ENCODE results near the gene RHBDD2. TPM values are rescaled to one million over a fixed set of nuclear protein-coding genes. Genes with fewer than 3 reads are reported as not detected.

Gene RHBDD2
- total and polyA plus RNA-seq, 10 of the 15 experiments (the other 5 are each of a cell fraction or from before 2014, with no cell fraction given), result 3.9 to 39.8 (median 16.9) TPM

DNA sequence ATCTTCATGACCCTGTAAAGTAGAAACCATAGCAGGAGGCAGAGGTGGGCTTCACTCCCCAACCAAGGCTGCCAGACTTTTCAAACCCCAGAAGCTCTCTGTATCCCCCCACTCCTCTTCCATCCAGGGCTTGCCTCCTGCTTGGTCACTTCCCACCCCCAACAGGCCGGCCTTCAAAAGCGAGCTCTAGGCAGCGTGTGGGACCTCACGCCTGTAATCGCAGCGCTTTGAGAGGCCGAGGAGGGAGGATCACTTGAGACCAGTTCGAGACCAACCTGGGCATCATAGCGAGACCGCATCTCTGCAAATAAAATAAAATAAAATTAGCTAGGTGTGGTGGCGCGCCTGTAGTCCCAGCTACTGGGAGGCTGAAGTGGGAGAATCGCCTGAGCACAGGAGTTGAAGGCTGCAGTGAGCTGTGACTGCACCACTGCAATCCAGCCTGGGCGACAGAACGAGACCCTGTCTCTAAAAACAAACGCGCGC is 35.4 kb downstream of the RHBDD2 start:
- BruUV-seq (replicated peaks), result TSS peak; percentile 91
- H3K9me3 ChIP-seq (replicated peaks; ENCODE audit: control insufficient read depth, insufficient read depth, low read length), result no peaks in the 10 kb centered on the region
- TF ChIP-seq, protein P1, sequence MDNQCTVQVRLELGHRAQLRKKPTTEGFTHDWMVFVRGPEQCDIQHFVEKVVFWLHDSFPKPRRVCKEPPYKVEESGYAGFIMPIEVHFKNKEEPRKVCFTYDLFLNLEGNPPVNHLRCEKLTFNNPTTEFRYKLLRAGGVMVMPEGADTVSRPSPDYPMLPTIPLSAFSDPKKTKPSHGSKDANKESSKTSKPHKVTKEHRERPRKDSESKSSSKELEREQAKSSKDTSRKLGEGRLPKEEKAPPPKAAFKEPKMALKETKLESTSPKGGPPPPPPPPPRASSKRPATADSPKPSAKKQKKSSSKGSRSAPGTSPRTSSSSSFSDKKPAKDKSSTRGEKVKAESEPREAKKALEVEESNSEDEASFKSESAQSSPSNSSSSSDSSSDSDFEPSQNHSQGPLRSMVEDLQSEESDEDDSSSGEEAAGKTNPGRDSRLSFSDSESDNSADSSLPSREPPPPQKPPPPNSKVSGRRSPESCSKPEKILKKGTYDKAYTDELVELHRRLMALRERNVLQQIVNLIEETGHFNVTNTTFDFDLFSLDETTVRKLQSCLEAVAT (IDR thresholded peaks at IDR 0.05), result peak; percentile 73
- TF ChIP-seq ZNF217 (IDR thresholded peaks at IDR 0.05), result no peak
- TF ChIP-seq EZH2 (IDR thresholded peaks at IDR 0.05; ENCODE audit: borderline replicate concordance, control insufficient read depth, low read depth, low read length), result no peak
- in situ Hi-C loops (cut with MboI), result no loop called here
- 46% methylated on average over 18 of the region's 18 CpGs for WGBS (ENCODE audit: insufficient coverage, insufficient replicate concordance, low lambda C conversion rate, missing lambda C conversion rate)
- H4K20me1 ChIP-seq (ENCODE audit: control insufficient read depth, insufficient read depth), result no peaks in the 10 kb centered on the region
- no peaks in the 10 kb centered on the region for H3K36me3 ChIP-seq (ENCODE audit: control insufficient read depth in 2 of 2, insufficient read depth in 2 of 2, low read length in 1 of 2)
- ChIA-PET POLR2A (interaction anchor here (1.4 to 3.7 kb wide), 5 partner anchors 9 to 47 kb away, joined by 3 to 27 read pairs (median 7); partner anchors contain the start of gene RHBDD2), SMC1A (ENCODE audit: uncharacterized antibody, unreplicated experiment) (interaction anchor here (0.8 to 1.5 kb wide), 2 partner anchors 103 to 106 kb away, joined by 3 read pairs; no protein-coding TSS in a partner anchor), RAD21 (ENCODE audit: unreplicated experiment) (interaction anchor here (0.7 to 1.7 kb wide), 4 partner anchors 14 to 379 kb away, joined by 3 to 4 read pairs (median 4); no protein-coding TSS in a partner anchor), CTCF (interaction anchor here (0.6 to 3.4 kb wide), 4 partner anchors 15 to 106 kb away, joined by 3 to 18 read pairs (median 4); no protein-coding TSS in a partner anchor)
- H2AFZ ChIP-seq (ENCODE audit: control insufficient read depth, low read depth, low read length), result peak overlapping the region; percentile 92
- intact Hi-C loops (cut with micrococcal nuclease; ENCODE audit: unreplicated experiment), result loop anchor here (2.0 kb wide), 1 partner anchor 35 kb away; the partner anchor contains the start of gene RHBDD2
- ATAC-seq (no peak), FAIRE-seq (no peak), DNase-seq (ENCODE audit: low read depth, low spot score) (no peak)
- peak overlapping the region; percentile 65 for H3K9ac ChIP-seq (ENCODE audit: control insufficient read depth, insufficient read depth, low read length)
- H3K4me3 ChIP-seq, result peak overlapping the region; percentile 64
- H3K27me3 ChIP-seq (replicated peaks in 1 of 2; ENCODE audit: control insufficient read depth in 2 of 2, insufficient read depth in 2 of 2, low read length in 1 of 2), result no peaks in the 10 kb centered on the region
- H3K79me2 ChIP-seq (ENCODE audit: control insufficient read depth, insufficient read depth, low read length), result peaks cover 22% of the 10 kb centered on the region
- peak overlapping the region; percentile 73 for H3K4me2 ChIP-seq (ENCODE audit: control insufficient read depth, insufficient read depth)
- H3K27ac ChIP-seq (ENCODE audit: control insufficient read depth, insufficient read depth), result peak overlapping the region; percentile 65
- H3K4me1 ChIP-seq (ENCODE audit: control insufficient read depth, insufficient read depth, low read length), result peaks cover 4% of the 10 kb centered on the region; the same call in 1 of the 2 replicates

All from GM12878 (cell line).